Upper lobe of right lung (tissue), 1 donor: Measurements from ENCODE around the gene C2CD2. TPM values are rescaled to one million over a fixed set of nuclear protein-coding genes. Genes with fewer than 3 reads are reported as not detected.

Experiments
- ATAC-seq: fragments of 200-7000 bp; cut with Tn5 transposase; one replicate; pipeline ENCODE4 v1.9.1; 2020; ENCODE audit warnings: mild to moderate bottlenecking, moderate library complexity
- DNase-seq: peaks from one replicate; pipeline ENCODE4 v3.0.0-alpha.2; 2020
- H3K27ac ChIP-seq: fragments of 200-600 bp; one replicate; pipeline ENCODE4 v1.8.0; 2022
- H3K27me3 ChIP-seq: fragments of 200-600 bp; one replicate; pipeline ENCODE4 v1.8.0; 2022; ENCODE audit warnings: mild to moderate bottlenecking
- H3K36me3 ChIP-seq: fragments of 200-600 bp; one replicate; pipeline ENCODE4 v1.8.0; 2022
- H3K4me1 ChIP-seq: fragments of 200-600 bp; one replicate; pipeline ENCODE4 v1.8.0; 2022
- H3K4me3 ChIP-seq: fragments of 200-600 bp; one replicate; pipeline ENCODE4 v1.8.0; 2022; ENCODE audit warnings: mild to moderate bottlenecking
- H3K9me3 ChIP-seq: fragments of 200-600 bp; one replicate; pipeline ENCODE4 v1.8.0; 2022
- CTCF ChIP-seq: fragments of 200-600 bp; IDR thresholded peaks from one replicate; pipeline ENCODE4 v1.8.0; 2022; ENCODE audit warnings: antibody characterized with exemption
- intact Hi-C: fragments of 100-400 bp; cut with DNase I; formaldehyde crosslinking; loops from one replicate; pipeline ENCODE4 v1.11.0; 2022
- total RNA-seq: library from RNA; stranded (reverse); fragmentation: NEBNext Ultra II Directional; extraction: Animal tissue kit (Norgen Biotek cat#: 25700); gene quantifications from one replicate; pipeline ENCODE4 v1.2.1, GENCODE V29; 2021
- donor health status: DM: no; HTN: yes; CAD: no; lungs with severe emphysema.

Gene C2CD2
- total RNA-seq, 1 donor from 2014 or later = 26.4 TPM

DNA sequence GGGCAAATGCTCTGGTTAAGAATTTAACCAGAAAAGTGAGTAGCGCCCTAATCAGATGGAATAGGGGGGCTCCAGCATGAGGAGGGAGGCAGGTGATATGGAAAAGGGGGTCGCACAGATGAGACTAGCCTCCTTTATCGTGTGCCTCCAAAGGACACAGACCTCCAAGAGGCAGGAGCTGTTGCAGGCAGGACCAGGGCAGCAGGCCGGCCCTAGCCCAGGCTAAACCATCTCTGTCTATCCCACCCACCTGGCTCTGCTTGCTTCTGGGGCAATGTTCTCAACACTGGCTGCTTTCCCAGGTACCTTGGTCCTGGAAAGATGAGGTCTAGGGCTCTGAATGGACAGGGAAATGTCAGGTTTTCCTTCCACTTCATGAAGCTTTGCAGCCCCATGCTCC lies 36.3 kb downstream of the C2CD2 start:
- ATAC-seq (no peak), DNase-seq (no peak)
- intact Hi-C loops = no loop called here
- H3K4me1 ChIP-seq = no peaks in the 10 kb centered on the region
- no peak overlapping the region for H3K4me3 ChIP-seq
- no peaks in the 10 kb centered on the region for H3K27me3 ChIP-seq
- TF ChIP-seq CTCF = no peak
- peaks cover 54% of the 10 kb centered on the region for H3K36me3 ChIP-seq
- no peaks in the 10 kb centered on the region for H3K9me3 ChIP-seq
- no peak overlapping the region for H3K27ac ChIP-seq

GRCh38 chr21:41916888-41917433 lies 36.9 kb downstream of the C2CD2 start:
- no peaks in the 10 kb centered on the region for H3K4me1 ChIP-seq
- peaks cover 59% of the 10 kb centered on the region for H3K36me3 ChIP-seq
- DNase-seq = no peak
- H3K9me3 ChIP-seq = no peaks in the 10 kb centered on the region
- intact Hi-C loops = no loop called here
- no peak for TF ChIP-seq CTCF
- no peak for ATAC-seq
- no peak overlapping the region for H3K27ac ChIP-seq
- H3K4me3 ChIP-seq = no peak overlapping the region
- no peaks in the 10 kb centered on the region for H3K27me3 ChIP-seq

DNA sequence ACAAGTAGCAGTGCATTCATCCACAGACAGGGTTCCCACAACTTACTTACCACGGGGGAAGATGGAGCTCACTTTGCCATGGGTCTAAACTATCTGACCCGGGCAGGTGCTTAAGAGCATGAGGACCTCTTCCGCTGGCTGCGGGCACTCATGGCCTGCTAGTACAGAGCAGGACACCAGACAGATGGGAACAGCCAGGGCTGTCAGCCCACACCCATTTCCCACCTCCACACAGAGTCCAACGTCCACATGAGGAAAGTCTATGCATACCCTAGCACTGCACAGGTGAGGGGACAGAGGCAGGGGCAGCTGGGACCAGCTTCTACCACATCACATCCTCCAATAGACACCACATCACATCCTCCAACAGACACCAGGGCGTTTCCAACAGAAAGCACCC lies 38.9 kb downstream of the C2CD2 start:
- no peak for DNase-seq
- Histone ChIP-seq H3K9me3 (no peaks in the 10 kb centered on the region), H3K27ac (no peak overlapping the region), H3K36me3 (peaks cover 79% of the 10 kb centered on the region), H3K27me3 (no peaks in the 10 kb centered on the region), H3K4me3 (no peak overlapping the region), H3K4me1 (no peaks in the 10 kb centered on the region)
- peak; percentile 24 for ATAC-seq
- TF ChIP-seq CTCF = no peak
- intact Hi-C loops = no loop called here

DNA sequence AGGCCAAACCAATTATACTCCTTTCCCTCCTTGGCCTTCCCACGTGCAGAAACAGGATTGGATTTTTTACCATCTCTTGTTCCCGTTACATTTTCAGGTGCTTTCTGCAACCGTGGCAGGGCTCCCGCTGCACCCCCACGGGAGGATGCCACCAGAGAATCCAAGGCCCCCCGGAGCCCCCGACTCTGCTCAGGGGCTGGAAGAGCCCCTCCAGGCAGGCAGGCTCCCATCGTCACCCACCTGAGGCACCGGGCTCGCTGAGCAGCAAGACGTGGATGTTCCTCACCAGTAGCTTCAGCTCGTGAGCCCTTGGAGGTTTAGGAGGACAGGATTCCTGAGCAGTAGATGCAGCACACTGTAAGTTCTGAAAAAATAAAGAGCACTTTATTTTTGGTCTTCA lies 39.5 kb downstream of the C2CD2 start:
- no peak for TF ChIP-seq CTCF
- peaks cover 80% of the 10 kb centered on the region for H3K36me3 ChIP-seq
- no peak overlapping the region for H3K27ac ChIP-seq
- H3K27me3 ChIP-seq = no peaks in the 10 kb centered on the region
- intact Hi-C loops = no loop called here
- no peak overlapping the region for H3K4me3 ChIP-seq
- DNase-seq = no peak
- ATAC-seq = no peak
- no peaks in the 10 kb centered on the region for H3K9me3 ChIP-seq
- no peaks in the 10 kb centered on the region for H3K4me1 ChIP-seq

- H3K36me3 ChIP-seq = peaks cover 86% of the 10 kb centered on the region
- no peaks in the 10 kb centered on the region for H3K4me1 ChIP-seq
- intact Hi-C loops = no loop called here
- TF ChIP-seq CTCF = no peak
- no peak for DNase-seq
- no peak for ATAC-seq
- no peak overlapping the region for H3K27ac ChIP-seq
- no peak overlapping the region for H3K4me3 ChIP-seq
- no peaks in the 10 kb centered on the region for H3K27me3 ChIP-seq
- H3K9me3 ChIP-seq = no peaks in the 10 kb centered on the region
These were observed 40.6 kb downstream of the C2CD2 start for GRCh38 chr21:41913230-41913629.

DNA sequence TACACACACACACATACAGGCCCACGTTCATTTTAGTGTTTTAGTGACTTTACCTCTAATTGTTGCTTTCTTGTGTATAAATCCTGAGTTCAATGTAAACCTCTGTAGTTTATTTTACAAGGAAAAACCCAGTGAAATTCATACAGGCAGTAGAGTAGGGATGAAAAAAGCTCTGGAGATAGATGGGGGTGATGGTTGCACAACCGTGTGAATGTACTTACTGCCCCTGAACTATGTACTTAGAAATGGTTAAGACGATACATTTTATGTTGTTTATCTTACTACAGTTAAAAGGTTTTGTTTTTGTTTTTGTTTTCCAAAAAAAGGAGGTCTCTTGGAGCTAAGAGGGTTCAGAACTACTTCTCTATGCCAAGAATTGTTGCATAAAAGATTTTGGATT lies 45.0 kb downstream of the C2CD2 start:
- intact Hi-C loops = no loop called here

More for the DNA sequence above, 45.0 kb downstream of the C2CD2 start:
- no peak for TF ChIP-seq CTCF
- DNase-seq (no peak), ATAC-seq (no peak)
- no peak overlapping the region for H3K4me3 ChIP-seq
- no peak overlapping the region for H3K27ac ChIP-seq
- H3K4me1 ChIP-seq = no peaks in the 10 kb centered on the region
- H3K9me3 ChIP-seq = no peaks in the 10 kb centered on the region
- peaks cover 72% of the 10 kb centered on the region for H3K36me3 ChIP-seq
- H3K27me3 ChIP-seq = no peaks in the 10 kb centered on the region
